Left hindlimb (tissue), 1 donor: ENCODE results near the gene PCDHGC5.

Source experiments
- DNase-seq: peaks from one replicate; pipeline ENCODE4 v3.0.0-alpha.2; 2018

Gene PCDHGC5

GRCh38 chr5:141491323-141492167 is 2.7 kb downstream of the PCDHGC5 start:
- no peak for DNase-seq

DNA sequence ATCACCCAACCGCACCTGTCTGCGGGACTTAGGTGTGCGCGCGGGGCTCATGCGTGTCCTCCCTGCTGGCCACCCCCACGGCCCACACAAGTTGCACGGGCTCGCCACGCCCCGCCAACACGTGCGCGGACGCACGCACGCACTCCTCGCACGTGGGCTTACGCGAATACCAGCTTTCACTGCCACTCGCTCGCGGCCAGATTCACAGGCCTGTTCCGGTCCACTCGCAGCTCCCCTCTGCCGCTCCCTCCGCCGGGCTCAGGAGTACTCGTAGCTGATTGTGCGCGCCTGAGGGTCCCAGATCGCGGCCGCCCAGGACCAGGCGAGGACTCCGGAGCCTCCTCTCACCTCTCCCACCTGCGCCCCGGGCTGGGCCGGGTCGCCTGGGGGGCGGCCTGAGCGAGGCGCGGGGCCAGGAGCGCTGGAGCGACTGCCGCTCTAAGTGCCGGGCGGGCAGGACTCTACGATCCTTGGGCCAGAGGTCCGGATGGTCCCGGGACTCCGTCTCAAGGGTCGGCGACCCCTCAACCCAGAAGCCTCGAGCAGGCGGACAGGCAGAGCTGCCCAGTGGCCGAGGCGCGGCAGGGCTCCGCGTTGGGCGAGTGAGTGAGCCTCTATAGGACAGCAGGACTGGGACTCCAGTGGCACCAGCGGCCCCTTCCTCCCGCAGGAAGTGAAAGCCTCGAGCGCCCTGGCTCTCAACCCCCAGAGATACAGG is 3.4 kb downstream of the PCDHGC5 start:
- no peak for DNase-seq

GRCh38 chr5:141493500-141494422 is 4.9 kb downstream of the PCDHGC5 start:
- no peak for DNase-seq

DNA sequence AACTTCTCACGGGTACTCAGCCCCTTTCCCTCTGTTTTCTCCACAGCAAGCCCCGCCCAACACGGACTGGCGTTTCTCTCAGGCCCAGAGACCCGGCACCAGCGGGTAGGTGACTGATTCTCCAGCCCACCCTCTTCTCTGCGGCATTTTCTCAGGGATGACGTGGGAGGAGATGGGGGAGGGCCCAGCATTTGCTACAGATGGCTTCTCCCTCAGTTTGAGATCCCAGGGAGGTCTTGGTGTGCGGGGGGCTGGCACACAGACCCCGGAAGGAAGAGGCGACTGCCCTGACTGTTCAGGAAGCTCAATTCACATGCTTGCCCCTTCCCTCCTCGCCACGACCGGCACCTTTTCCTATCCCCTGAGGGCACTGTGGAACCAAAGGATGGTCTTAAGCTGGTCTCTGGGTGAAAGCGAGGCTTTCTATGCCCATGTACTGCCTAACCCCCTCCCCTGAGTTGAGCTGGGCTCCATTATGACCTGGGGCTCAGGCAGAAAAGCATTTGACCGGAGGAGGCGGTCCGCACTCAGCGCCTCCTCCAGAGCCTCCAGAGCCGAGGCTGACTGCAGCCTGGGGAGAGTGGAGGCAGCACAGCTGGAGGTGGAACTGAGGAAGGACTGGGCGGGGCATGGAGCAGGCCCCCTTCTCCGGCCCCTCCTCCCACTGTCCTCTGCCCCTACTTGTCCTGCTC is 6.0 kb downstream of the PCDHGC5 start:
- no peak for DNase-seq

DNA sequence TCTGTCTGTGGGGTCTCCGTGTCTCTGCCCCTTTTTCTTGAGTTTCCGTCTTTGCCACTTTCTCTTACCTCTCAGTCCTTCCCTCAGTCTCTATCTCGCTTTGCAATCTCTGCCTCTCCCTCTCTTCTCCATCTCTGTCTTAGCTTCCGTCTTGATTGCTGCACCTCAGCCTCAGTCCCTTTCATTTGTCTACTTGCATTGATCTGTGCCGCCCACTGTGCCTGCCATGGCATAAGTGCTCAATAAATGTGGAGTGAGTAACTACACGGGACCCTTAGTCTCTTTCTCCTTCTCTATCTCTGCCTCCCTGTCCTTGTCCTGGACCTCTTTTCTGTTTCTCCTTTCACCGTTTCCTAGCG is 6.6 kb downstream of the PCDHGC5 start:
- no peak for DNase-seq

DNA sequence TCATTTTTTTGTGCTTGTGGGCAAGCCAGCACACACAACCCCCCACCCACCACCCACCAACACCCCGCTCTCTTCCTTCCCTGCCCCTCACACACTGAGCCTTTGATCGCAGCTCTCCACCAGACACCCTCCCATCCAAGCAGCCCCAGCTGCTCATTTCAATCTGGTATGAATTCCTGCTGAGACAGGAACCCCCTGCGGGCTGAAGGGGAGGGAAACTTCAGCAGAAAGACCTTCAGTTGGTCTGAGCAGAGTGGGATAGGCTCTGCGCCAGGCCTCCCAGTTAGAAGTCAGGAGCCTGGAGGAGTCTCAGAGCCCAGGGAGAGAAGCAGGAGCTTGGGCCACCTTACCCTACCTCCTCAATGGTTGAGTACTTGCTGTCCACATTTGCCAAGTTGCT is 7.2 kb downstream of the PCDHGC5 start:
- no peak for DNase-seq

DNA sequence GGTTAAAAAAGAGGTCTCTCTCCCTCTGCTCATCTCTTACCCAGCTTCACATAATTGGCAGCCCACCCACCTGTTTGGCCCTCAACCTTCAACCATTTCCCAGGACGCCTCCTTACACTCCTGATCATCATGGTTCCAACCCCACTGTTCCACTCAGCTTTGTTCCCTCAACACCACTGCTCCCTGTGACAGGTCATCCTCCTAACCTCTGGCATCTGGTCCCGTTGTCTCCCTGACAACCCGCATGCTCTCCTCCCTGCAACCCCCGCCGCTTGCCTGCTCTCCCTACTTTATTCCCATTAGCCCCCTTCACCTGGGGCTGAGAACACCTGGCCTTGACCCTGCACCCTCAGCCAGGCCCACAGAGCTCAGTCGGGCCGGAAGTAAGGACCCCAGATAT is 12.9 kb downstream of the PCDHGC5 start:
- no peak for DNase-seq

DNA sequence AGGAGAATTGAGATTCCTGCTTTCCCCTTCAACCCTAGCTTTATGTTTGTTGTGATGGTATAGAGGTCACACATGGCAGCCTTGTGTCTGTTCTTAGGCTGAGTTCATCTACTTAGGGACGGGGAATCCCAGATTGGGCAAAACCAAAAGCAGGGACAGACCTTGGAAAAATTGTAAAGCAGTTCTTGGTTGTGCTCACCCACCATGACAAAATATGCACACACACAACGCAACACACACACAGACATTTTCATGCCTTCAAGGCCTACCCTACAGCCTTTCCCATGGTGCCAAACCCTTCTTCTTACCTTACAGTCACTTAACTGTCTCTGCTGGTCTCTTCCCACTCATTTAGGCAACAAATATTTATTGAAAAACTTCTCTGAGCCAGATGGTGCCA is 14.8 kb downstream of the PCDHGC5 start:
- no peak for DNase-seq

DNA sequence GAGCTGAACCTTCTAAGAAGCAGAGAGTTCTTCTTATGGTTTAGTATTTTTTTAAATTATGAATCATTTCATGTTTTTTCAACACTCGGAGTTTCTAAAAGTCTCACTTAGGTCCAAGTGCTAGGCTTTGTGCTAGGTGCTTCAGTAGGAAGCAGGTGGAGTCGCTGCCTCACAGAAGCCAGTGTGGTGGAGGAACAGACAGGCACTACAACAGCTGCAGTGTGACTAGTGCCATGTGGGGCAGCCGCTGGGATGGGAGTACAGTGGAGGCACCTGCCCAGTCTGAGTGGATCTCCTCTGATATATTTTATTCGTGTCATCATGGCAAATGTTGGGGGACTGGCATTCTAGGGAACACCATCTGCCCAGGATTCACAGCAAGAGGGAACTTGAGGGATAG is 15.3 kb downstream of the PCDHGC5 start:
- no peak for DNase-seq

- no peak for DNase-seq
These were observed 17.7 kb downstream of the PCDHGC5 start for GRCh38 chr5:141506381-141507155.

- DNase-seq, result peak; percentile 88
These were observed 18.7 kb downstream of the PCDHGC5 start for GRCh38 chr5:141507387-141508091.

DNA sequence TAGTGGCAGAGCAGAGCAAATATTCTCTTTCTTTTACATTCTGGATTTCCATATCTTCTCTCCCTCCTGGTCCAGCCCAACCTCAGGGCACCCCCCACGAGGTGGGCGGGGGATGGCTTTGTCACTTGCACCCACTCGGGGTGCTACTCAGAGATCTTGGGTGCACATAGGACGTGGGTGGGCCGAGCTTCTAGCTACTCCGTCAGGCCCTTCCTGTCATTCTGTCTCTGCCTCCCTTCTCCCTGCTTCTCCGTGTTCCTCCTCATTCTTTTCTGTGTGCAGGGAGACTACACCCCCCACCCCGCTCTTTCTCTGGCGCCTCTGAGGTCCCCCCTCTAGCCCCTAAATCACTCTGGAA is 19.5 kb downstream of the PCDHGC5 start:
- no peak for DNase-seq

- DNase-seq, result peak; percentile 85
These were observed 20.1 kb downstream of the PCDHGC5 start for GRCh38 chr5:141508798-141509611.

DNA sequence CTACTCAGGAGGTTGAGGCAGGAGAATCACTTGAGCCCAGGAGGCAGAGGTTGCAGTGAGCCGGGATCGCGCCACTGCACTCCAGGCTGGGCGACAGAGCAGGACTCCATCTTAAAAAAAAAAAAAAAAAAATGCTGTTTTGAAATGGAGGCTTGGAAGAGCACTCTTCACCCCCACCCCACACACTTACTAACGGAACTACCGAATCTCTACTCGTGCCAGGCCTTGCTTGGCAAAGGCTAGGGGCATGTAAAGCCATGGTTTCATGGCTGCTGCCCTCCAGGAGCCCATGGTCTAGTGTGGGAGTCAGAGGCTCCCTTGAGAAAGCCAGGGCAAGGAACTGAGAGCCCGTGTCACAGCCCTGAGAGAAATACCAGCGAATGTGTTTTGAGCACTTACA is 21.3 kb downstream of the PCDHGC5 start:
- no peak for DNase-seq

DNA sequence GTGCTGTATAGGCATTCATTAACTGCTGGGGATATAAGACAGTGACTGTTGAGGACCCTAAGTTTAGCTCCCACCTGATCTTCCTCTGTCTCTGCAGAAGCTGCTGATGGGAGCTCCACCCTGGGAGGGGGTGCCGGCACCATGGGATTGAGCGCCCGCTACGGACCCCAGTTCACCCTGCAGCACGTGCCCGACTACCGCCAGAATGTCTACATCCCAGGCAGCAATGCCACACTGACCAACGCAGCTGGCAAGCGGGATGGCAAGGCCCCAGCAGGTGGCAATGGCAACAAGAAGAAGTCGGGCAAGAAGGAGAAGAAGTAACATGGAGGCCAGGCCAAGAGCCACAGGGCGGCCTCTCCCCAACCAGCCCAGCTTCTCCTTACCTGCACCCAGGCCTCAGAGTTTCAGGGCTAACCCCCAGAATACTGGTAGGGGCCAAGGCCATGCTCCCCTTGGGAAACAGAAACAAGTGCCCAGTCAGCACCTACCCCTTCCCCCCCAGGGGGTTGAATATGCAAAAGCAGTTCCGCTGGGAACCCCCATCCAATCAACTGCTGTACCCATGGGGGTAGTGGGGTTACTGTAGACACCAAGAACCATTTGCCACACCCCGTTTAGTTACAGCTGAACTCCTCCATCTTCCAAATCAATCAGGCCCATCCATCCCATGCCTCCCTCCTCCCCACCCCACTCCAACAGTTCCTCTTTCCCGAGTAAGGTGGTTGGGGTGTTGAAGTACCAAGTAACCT is 22.1 kb downstream of the PCDHGC5 start:
- no peak for DNase-seq

GRCh38 chr5:141511771-141512325 is 23.0 kb downstream of the PCDHGC5 start:
- DNase-seq, result no peak

DNA sequence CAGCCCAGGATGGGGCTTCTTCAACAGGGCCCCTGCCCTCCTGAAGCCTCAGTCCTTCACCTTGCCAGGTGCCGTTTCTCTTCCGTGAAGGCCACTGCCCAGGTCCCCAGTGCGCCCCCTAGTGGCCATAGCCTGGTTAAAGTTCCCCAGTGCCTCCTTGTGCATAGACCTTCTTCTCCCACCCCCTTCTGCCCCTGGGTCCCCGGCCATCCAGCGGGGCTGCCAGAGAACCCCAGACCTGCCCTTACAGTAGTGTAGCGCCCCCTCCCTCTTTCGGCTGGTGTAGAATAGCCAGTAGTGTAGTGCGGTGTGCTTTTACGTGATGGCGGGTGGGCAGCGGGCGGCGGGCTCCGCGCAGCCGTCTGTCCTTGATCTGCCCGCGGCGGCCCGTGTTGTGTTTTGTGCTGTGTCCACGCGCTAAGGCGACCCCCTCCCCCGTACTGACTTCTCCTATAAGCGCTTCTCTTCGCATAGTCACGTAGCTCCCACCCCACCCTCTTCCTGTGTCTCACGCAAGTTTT is 23.6 kb downstream of the PCDHGC5 start:
- peak; percentile 82 for DNase-seq

DNA sequence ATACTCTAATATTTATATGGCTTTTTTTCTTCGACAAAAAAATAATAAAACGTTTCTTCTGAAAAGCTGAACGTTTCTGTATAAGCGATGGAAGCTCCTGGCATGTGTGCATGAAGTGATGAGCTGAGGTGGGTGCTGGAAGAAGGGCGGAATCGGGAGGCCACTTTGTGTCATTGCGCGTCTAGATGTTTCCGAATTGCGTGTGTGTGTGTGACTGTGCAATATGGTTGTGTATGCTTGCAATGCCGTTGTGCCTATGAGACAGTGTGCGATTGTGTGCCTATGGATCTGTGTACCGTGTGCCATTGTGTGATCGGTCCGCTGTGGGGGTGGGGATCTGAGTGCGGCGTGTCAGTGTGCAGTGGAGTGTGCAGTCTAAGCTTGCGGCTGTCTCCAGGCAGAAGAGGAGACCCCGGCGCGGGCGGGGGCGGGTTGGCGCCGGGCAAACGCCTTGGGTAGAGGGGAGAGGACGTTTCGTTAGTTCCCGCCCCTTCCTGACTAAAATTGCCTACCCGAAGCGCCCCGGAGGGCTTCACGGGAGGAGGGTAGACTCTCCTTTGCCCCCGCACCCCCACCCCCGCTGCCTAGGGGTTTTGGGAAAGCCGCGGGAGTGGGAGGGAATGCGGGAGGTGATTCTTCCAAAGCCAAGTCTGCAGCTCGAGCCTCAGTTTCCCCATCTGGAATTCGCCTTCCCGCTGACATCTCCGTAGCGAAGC is 24.2 kb downstream of the PCDHGC5 start:
- DNase-seq, result peak; percentile 87
